Activated CD8-positive, alpha-beta T cell treated with anti-CD3 and anti-CD28 coated beads for 36 hours (primary cell): ENCODE data around the gene GPR161. TPM values are rescaled to one million over a fixed set of nuclear protein-coding genes. Genes with fewer than 3 reads are reported as not detected.

Experiments
- ATAC-seq: fragments of 200-7000 bp; cut with Tn5 transposase; one replicate; pipeline ENCODE4 v1.10.0; 2021; ENCODE audit warnings: mild to moderate bottlenecking, moderate library complexity
- CTCF ChIA-PET: fragments of 350-600 bp; sonication (Branson Sonifier 250); formaldehyde crosslinking; loops from one replicate; lab custom pipeline; 2021; ENCODE audit warnings: antibody characterized with exemption; lab: Charles Lee
- POLR2A ChIA-PET: fragments of 350-600 bp; sonication (Branson Sonifier 250); formaldehyde crosslinking; loops from one replicate; lab custom pipeline; 2021; ENCODE audit warnings: antibody characterized with exemption; lab: Charles Lee
- DNase-seq: peaks from one replicate; pipeline ENCODE4 v3.0.0-alpha.2; 2020
- H3K27ac Mint-ChIP-seq: one replicate; pipeline ENCODE4 v1.8.0; 2021; ENCODE audit warnings: mild to moderate bottlenecking, mixed read lengths
- H3K27me3 Mint-ChIP-seq: one replicate; pipeline ENCODE4 v1.8.0; 2021; ENCODE audit warnings: mixed read lengths
- H3K36me3 Mint-ChIP-seq: one replicate; pipeline ENCODE4 v1.8.0; 2021; ENCODE audit warnings: low read depth, mixed read lengths
- H3K4me1 Mint-ChIP-seq: one replicate; pipeline ENCODE4 v1.8.0; 2021; ENCODE audit warnings: low read depth, mixed read lengths
- H3K4me3 Mint-ChIP-seq: one replicate; pipeline ENCODE4 v1.8.0; 2021; ENCODE audit warnings: mild to moderate bottlenecking, moderate library complexity, mixed read lengths
- H3K9me3 Mint-ChIP-seq: one replicate; pipeline ENCODE4 v1.8.0; 2021; ENCODE audit warnings: mixed read lengths
- CTCF ChIP-seq: fragments of 200-600 bp; IDR thresholded peaks from one replicate; pipeline ENCODE4 v1.8.0; 2022; ENCODE audit warnings: antibody characterized with exemption, mild to moderate bottlenecking
- intact Hi-C: fragments of 100-400 bp; cut with micrococcal nuclease; formaldehyde crosslinking; loops from one replicate; pipeline ENCODE4 v1.10.0; 2022
- total RNA-seq, 2 experiments: library from RNA; stranded (reverse); gene quantifications; one replicate each; pipeline ENCODE4 v1.2.3, GENCODE V29; 2021

GPR161 gene
- total RNA-seq, 2 experiments from 2014 or later = 0.16 to 0.20 TPM

GRCh38 chr1:168167806-168168205 is 31.1 kb upstream of the GPR161 start:
- DNase-seq (no peak), ATAC-seq (no peak)
- ChIA-PET CTCF (interaction anchor here (0.7 to 2.1 kb wide), 3 partner anchors 9 to 22 kb away, joined by 3 to 19 read pairs (median 3); no protein-coding TSS in a partner anchor), POLR2A (interaction anchor here (0.5 kb wide), 1 partner anchor 34 kb away, joined by 3 read pairs; no protein-coding TSS in a partner anchor)
- Mint-ChIP-seq H3K4me1 (no peaks in the 10 kb centered on the region), H3K27me3 (peaks cover 1% of the 10 kb centered on the region), H3K9me3 (no peaks in the 10 kb centered on the region), H3K36me3 (no peaks in the 10 kb centered on the region), H3K4me3 (no peak overlapping the region), H3K27ac (no peak overlapping the region)
- intact Hi-C loops = no loop called here
- no peak for TF ChIP-seq CTCF

GRCh38 chr1:168164771-168165170 is 28.0 kb upstream of the GPR161 start:
- no peak overlapping the region for H3K4me3 Mint-ChIP-seq
- no peak overlapping the region for H3K27ac Mint-ChIP-seq
- H3K27me3 Mint-ChIP-seq = peaks cover 8% of the 10 kb centered on the region
- no peak for TF ChIP-seq CTCF
- POLR2A ChIA-PET = no interaction called here
- CTCF ChIA-PET = interaction anchor here (2.1 kb wide), 1 partner anchor 19 kb away, joined by 9 read pairs; no protein-coding TSS in a partner anchor
- no peaks in the 10 kb centered on the region for H3K4me1 Mint-ChIP-seq
- DNase-seq (no peak), ATAC-seq (no peak)
- intact Hi-C loops = no loop called here
- H3K9me3 Mint-ChIP-seq = peaks cover 9% of the 10 kb centered on the region
- H3K36me3 Mint-ChIP-seq = no peaks in the 10 kb centered on the region

- ATAC-seq (no peak), DNase-seq (no peak)
- H3K4me3 Mint-ChIP-seq = no peak overlapping the region
- H3K9me3 Mint-ChIP-seq = peaks cover 10% of the 10 kb centered on the region
- intact Hi-C loops = no loop called here
- peaks cover 3% of the 10 kb centered on the region for H3K36me3 Mint-ChIP-seq
- H3K27ac Mint-ChIP-seq = no peak overlapping the region
- POLR2A ChIA-PET = no interaction called here
- TF ChIP-seq CTCF = no peak
- peaks cover 8% of the 10 kb centered on the region for H3K27me3 Mint-ChIP-seq
- CTCF ChIA-PET = no interaction called here
- H3K4me1 Mint-ChIP-seq = peaks cover 2% of the 10 kb centered on the region
Measured at GRCh38 chr1:168163670-168164069, 26.9 kb upstream of the GPR161 start.

- H3K9me3 Mint-ChIP-seq = peaks cover 16% of the 10 kb centered on the region
- ATAC-seq = no peak
- H3K4me3 Mint-ChIP-seq = no peak overlapping the region
- H3K27me3 Mint-ChIP-seq = peaks cover 11% of the 10 kb centered on the region
- POLR2A ChIA-PET = no interaction called here
- no peak for DNase-seq
- CTCF ChIA-PET = interaction anchor here (0.6 to 2.1 kb wide), 2 partner anchors 16 to 28 kb away, joined by 3 to 10 read pairs; no protein-coding TSS in a partner anchor
- intact Hi-C loops = no loop called here
- H3K4me1 Mint-ChIP-seq = peaks cover 2% of the 10 kb centered on the region
- H3K36me3 Mint-ChIP-seq = peaks cover 5% of the 10 kb centered on the region
- H3K27ac Mint-ChIP-seq = no peak overlapping the region
- no peak for TF ChIP-seq CTCF
Measured at GRCh38 chr1:168161459-168161858, 24.7 kb upstream of the GPR161 start.

- H3K9me3 Mint-ChIP-seq = peaks cover 16% of the 10 kb centered on the region
- H3K4me1 Mint-ChIP-seq = peaks cover 2% of the 10 kb centered on the region
- no peak overlapping the region for H3K4me3 Mint-ChIP-seq
- TF ChIP-seq CTCF = no peak
- no peak overlapping the region for H3K27ac Mint-ChIP-seq
- peaks cover 5% of the 10 kb centered on the region for H3K36me3 Mint-ChIP-seq
- ChIA-PET CTCF (interaction anchor here (1.1 to 2.1 kb wide), 2 partner anchors 14 to 74 kb away, joined by 3 to 10 read pairs; no protein-coding TSS in a partner anchor), POLR2A (no interaction called here)
- intact Hi-C loops = no loop called here
- DNase-seq (no peak), ATAC-seq (no peak)
- peaks cover 11% of the 10 kb centered on the region for H3K27me3 Mint-ChIP-seq
Measured at GRCh38 chr1:168159979-168160378, 23.2 kb upstream of the GPR161 start.
